Large intestine (tissue), 3 donors: ENCODE data around the gene DYNC1I2. TPM values are rescaled to one million over a fixed set of nuclear protein-coding genes. Genes with fewer than 3 reads are reported as not detected.

Source experiments
- DNase-seq, 2 donors: peaks; one replicate each; pipeline versions ENCODE4 v3.0.0 to v3.0.0-alpha.2; 2013
- H3K27ac ChIP-seq: one replicate; pipeline ENCODE4 v1.5.1; 2013; ENCODE audit warnings: low read length
- H3K27me3 ChIP-seq: 2 replicates; pipeline ENCODE4 v1.6.1; 2013; ENCODE audit warnings: low read length; ENCODE audit not compliant: control insufficient read depth, insufficient read depth
- H3K36me3 ChIP-seq: 2 replicates; pipeline ENCODE4 v1.6.1; 2013; ENCODE audit warnings: low read length; ENCODE audit not compliant: control insufficient read depth, insufficient read depth
- H3K4me1 ChIP-seq: one replicate; pipeline ENCODE4 v1.6.1; 2013; ENCODE audit warnings: low read length; ENCODE audit not compliant: control insufficient read depth, insufficient read depth
- H3K4me3 ChIP-seq: one replicate; pipeline ENCODE4 v1.5.1; 2013; ENCODE audit warnings: low read length
- H3K9me3 ChIP-seq: one replicate; pipeline ENCODE4 v1.6.1; 2013; ENCODE audit warnings: mild to moderate bottlenecking, low read depth, low read length, moderate library complexity; ENCODE audit not compliant: control insufficient read depth
- WGBS: methylation state at CpG from one replicate; pipeline ENCODE4 v1.1.5; 2013; ENCODE audit warnings: low lambda C conversion rate; ENCODE audit not compliant: insufficient coverage; 5-methylcytosine and 5-hydroxymethylcytosine counted together
- polyA plus RNA-seq: library from polyadenylated mRNA; unstranded; fragments of 120-200 nt; gene quantifications from one replicate; pipeline ENCODE4 v1.2.1, GENCODE V29; 2013

DYNC1I2 gene
- polyA plus RNA-seq, 1 donor: 98.1 TPM

- Histone ChIP-seq H3K4me1 (no peaks in the 10 kb centered on the region), H3K27me3 (no peaks in the 10 kb centered on the region), H3K4me3 (no peak overlapping the region), H3K36me3 (peaks cover 2% of the 10 kb centered on the region), H3K27ac (no peak overlapping the region), H3K9me3 (no peaks in the 10 kb centered on the region)
- 58% methylated on average over 2 of the region's 6 CpGs for WGBS
- no peak for DNase-seq
Measured at GRCh38 chr2:171793691-171794678, 106.7 kb downstream of the DYNC1I2 start.

GRCh38 chr2:171794918-171795317 lies 107.6 kb downstream of the DYNC1I2 start:
- DNase-seq: no peak
- H3K27ac ChIP-seq: no peak overlapping the region
- WGBS: 31% methylated on average over 2 of the region's 4 CpGs
- no peak overlapping the region for H3K4me3 ChIP-seq
- H3K4me1 ChIP-seq: no peaks in the 10 kb centered on the region
- no peaks in the 10 kb centered on the region for H3K27me3 ChIP-seq
- H3K9me3 ChIP-seq: no peaks in the 10 kb centered on the region
- H3K36me3 ChIP-seq: peaks cover 2% of the 10 kb centered on the region

Other genes with a start within 250 kb of the DYNC1I2 start
- 25.5 TPM for gene CYBRD1, start 165.0 kb upstream of the DYNC1I2 start, polyA plus RNA-seq
- gene SLC25A12, start 206.8 kb downstream of the DYNC1I2 start, polyA plus RNA-seq: 9.5 TPM
- 39.4 TPM for gene HAT1, start 235.0 kb downstream of the DYNC1I2 start, polyA plus RNA-seq